Kidney (tissue), 14 donors: Measurements from ENCODE around the gene STK32B. TPM values are rescaled to one million over a fixed set of nuclear protein-coding genes. Genes with fewer than 3 reads are reported as not detected.
A peak's percentile ranks its signal among the peaks of the same experiment; 100 is the strongest.

Source experiments
- DNase-seq, 5 donors: peaks; one replicate each; pipeline ENCODE4 v3.0.0-alpha.2; 2013 to 2020
- FAIRE-seq: peaks from 2 replicates; lab custom pipeline; 2012; peaks lifted over from hg19 to GRCh38; lab: Jason Lieb, UNC
- H3K27ac ChIP-seq, 2 donors: one replicate each; pipeline ENCODE4 v1.7.0; 2013; ENCODE audit warnings: low read depth in 2 of 2, low read length in 2 of 2, inconsistent platforms in 1 of 2
- H3K27me3 ChIP-seq: one replicate; pipeline ENCODE4 v1.7.1; 2013; ENCODE audit warnings: low read length, inconsistent platforms; ENCODE audit not compliant: control insufficient read depth, insufficient read depth
- H3K36me3 ChIP-seq, 3 donors: one replicate each; pipeline versions ENCODE4 v1.7.0 to v1.7.1; 2013; ENCODE audit warnings: low read length in 3 of 3, control low read depth in 1 of 3, inconsistent platforms in 1 of 3; ENCODE audit not compliant: insufficient read depth in 3 of 3, control insufficient read depth in 2 of 3
- H3K4me1 ChIP-seq, 3 donors: one replicate each; pipeline versions ENCODE4 v1.7.0 to v1.7.1; 2013; ENCODE audit warnings: low read length in 3 of 3, inconsistent platforms in 1 of 3, low read depth in 1 of 3; ENCODE audit not compliant: control insufficient read depth in 2 of 3, insufficient read depth in 2 of 3
- H3K4me3 ChIP-seq, 3 donors: one replicate each; pipeline versions ENCODE4 v1.7.0 to v1.8.1; 2013; ENCODE audit warnings: low read length in 3 of 3, control low read depth in 1 of 3, inconsistent platforms in 1 of 3
- H3K9ac ChIP-seq, 3 donors: one replicate each; pipeline versions ENCODE4 v1.7.0 to v1.7.1; 2013; ENCODE audit warnings: low read length in 3 of 3, control low read depth in 1 of 3, inconsistent platforms in 1 of 3
- H3K9me3 ChIP-seq, 3 donors: one replicate each; pipeline versions ENCODE4 v1.7.0 to v1.7.1; 2013; ENCODE audit warnings: low read length in 3 of 3, control low read depth in 1 of 3, inconsistent platforms in 1 of 3; ENCODE audit not compliant: control insufficient read depth in 2 of 3, insufficient read depth in 1 of 3
- intact Hi-C: fragments of 100-400 bp; cut with DNase I; formaldehyde crosslinking; loops from one replicate; pipeline ENCODE4 v1.11.1; 2022
- polyA plus RNA-seq: library from polyadenylated mRNA; stranded (reverse); fragments of 350-450 nt; fragmentation: Illumina TruSeq; extraction: RNeasy Lipid Tissue Mini Kit (QIAGEN cat#74804); gene quantifications from one replicate; pipeline ENCODE4 v1.2.3, GENCODE V29; 2014; ENCODE audit warnings: low read depth, low replicate concordance; ENCODE audit not compliant: insufficient read depth
- total RNA-seq: library from RNA; stranded (reverse); fragmentation: NEBNext Ultra II Directional; extraction: Animal tissue kit (Norgen Biotek cat#: 25700); gene quantifications from one replicate; pipeline ENCODE4 v1.2.1, GENCODE V29; 2021
- TF ChIP-seq, protein P1 (sequence below): IDR thresholded peaks from 3 replicates; pipeline ENCODE4 v1.5.1; 2012; ENCODE audit warnings: mild to moderate bottlenecking, moderate library complexity, borderline replicate concordance; ENCODE audit not compliant: insufficient read depth; ENCODE audit errors: extremely low read depth
- donor health status: control.
- donor health status: control.
- donor health status: control.
- donor health status: control.
- donor health status: control.
- donor health status: DM: yes; HTN: yes; CAD: no.
- donor health status: Normal renal cell carcinoma (clear cell type).

The STK32B gene
- total and polyA plus RNA-seq, 2 donors from 2014 or later = 18.1 to 18.2 TPM

DNA sequence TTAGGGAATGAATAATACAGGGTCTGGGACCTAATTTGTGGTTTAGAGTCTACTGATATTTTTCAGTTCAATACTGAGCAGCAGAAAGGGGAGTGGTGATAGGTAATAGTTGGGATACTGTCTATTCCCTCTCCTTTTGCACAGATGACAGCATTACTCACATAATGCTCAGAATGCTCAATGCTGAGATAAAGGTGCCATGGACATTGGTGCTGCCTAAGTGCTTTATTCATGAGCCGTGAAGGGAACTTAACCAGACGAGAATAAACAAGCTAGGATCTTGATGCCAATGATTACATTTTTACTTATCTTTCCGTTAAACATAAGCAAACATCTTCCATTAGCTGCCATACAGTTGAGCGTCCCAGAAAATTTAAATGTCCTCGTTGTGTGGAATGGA lies 75.6 kb downstream of the STK32B start:
- Histone ChIP-seq H3K4me1 (peaks cover 0 to 9% (median 0%) of the 10 kb centered on the region in 3 donors), H3K27ac (no peak overlapping the region), H3K4me3 (no peak overlapping the region), H3K36me3 (no peaks in the 10 kb centered on the region), H3K27me3 (no peaks in the 10 kb centered on the region), H3K9me3 (peaks cover 0 to 1% (median 0%) of the 10 kb centered on the region in 3 donors), H3K9ac (no peak overlapping the region)
- FAIRE-seq (no peak), DNase-seq (no peak)
- intact Hi-C loops = no loop called here
- TF ChIP-seq, protein P1, sequence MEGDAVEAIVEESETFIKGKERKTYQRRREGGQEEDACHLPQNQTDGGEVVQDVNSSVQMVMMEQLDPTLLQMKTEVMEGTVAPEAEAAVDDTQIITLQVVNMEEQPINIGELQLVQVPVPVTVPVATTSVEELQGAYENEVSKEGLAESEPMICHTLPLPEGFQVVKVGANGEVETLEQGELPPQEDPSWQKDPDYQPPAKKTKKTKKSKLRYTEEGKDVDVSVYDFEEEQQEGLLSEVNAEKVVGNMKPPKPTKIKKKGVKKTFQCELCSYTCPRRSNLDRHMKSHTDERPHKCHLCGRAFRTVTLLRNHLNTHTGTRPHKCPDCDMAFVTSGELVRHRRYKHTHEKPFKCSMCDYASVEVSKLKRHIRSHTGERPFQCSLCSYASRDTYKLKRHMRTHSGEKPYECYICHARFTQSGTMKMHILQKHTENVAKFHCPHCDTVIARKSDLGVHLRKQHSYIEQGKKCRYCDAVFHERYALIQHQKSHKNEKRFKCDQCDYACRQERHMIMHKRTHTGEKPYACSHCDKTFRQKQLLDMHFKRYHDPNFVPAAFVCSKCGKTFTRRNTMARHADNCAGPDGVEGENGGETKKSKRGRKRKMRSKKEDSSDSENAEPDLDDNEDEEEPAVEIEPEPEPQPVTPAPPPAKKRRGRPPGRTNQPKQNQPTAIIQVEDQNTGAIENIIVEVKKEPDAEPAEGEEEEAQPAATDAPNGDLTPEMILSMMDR = no peak

DNA sequence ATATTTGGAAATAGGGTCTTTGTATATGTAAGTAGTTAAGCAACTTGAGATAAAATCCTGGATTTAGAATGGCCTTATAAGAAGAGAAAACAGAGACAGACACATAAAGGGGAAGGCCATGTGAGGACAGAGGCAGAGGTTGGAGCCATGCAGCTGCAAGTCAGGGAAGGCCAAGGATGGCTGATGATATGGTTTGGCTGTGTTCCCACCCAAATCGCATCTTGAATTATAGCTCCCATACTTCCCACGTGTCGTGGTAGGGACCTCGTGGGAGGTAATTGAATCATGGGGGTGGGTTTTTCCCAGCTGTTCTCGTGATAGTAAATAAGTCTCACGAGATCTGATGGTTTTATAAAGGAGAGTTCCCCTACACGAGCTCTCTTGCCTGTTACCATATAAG lies 76.3 kb downstream of the STK32B start:
- FAIRE-seq (no peak), DNase-seq (no peak)
- intact Hi-C loops = no loop called here
- no peak overlapping the region for H3K9ac ChIP-seq
- H3K27ac ChIP-seq = no peak overlapping the region
- H3K36me3 ChIP-seq = no peaks in the 10 kb centered on the region
- no peaks in the 10 kb centered on the region for H3K9me3 ChIP-seq
- no peak overlapping the region for H3K4me3 ChIP-seq
- TF ChIP-seq, protein P1 = no peak
- peaks cover 0 to 9% (median 0%) of the 10 kb centered on the region in 3 donors for H3K4me1 ChIP-seq
- H3K27me3 ChIP-seq = no peaks in the 10 kb centered on the region

DNA sequence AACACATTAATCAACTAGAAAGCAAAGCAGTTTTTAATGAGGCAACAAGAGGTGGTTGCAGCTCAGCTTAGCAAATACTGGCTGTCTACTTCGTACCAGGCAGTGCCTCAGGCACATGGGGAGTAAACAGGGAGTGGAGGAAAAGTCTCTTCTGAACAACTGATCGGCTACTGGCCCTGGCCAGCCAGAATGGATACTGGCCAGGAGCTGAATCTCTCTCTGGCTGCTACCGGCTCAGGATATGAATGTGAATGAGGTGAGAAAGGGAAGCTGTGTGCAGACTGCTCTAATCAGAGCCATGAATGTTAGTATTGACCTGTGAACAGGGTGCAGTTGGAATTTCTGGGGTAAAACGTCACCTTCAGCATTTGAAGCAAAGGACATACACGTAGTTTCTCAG lies 77.3 kb downstream of the STK32B start:
- TF ChIP-seq, protein P1 = no peak
- Histone ChIP-seq H3K27ac (peak overlapping the region in 1 of 2 donors; percentile 38), H3K9ac (no peak overlapping the region), H3K4me1 (peaks cover 0 to 9% (median 0%) of the 10 kb centered on the region in 3 donors), H3K4me3 (no peak overlapping the region), H3K36me3 (no peaks in the 10 kb centered on the region), H3K27me3 (no peaks in the 10 kb centered on the region), H3K9me3 (no peaks in the 10 kb centered on the region)
- FAIRE-seq (no peak), DNase-seq (peak in 1 of 5 donors; percentile 7)
- intact Hi-C loops = no loop called here

DNA sequence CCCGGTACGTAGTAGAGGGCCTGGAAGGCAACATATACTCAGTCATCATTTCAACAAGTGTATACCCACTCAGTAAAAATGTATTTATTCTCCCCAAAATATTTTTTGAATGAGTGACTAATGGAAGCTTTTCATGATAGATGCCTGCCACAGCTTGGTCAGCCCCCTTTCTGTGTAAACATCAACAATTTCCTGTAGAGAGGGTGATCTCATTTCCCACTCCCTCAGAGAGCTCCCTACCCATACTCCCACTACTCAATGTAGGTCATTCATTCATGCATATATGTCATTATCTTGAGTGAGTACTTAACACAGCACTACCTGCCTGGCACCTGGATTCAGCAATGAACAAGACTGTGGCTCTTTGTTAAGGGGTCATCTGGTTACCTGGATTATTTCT lies 81.9 kb downstream of the STK32B start:
- Histone ChIP-seq H3K4me3 (no peak overlapping the region), H3K9ac (no peak overlapping the region), H3K4me1 (peaks cover 2 to 16% (median 8%) of the 10 kb centered on the region in 3 donors), H3K36me3 (no peaks in the 10 kb centered on the region), H3K27ac (no peak overlapping the region), H3K9me3 (no peaks in the 10 kb centered on the region), H3K27me3 (no peaks in the 10 kb centered on the region)
- DNase-seq (no peak), FAIRE-seq (no peak)
- intact Hi-C loops = no loop called here
- TF ChIP-seq, protein P1 = no peak
